HG02970 (cell line): Measurements from ENCODE around the gene OGA.

ENCODE experiments used
- ATAC-seq: cut with Tn5 transposase; IDR thresholded peaks from one replicate; pipeline ENCODE4 v1.9.1; 2021; ENCODE audit warnings: mild to moderate bottlenecking, moderate library complexity, moderate number of reproducible peaks; ENCODE audit not compliant: unreplicated experiment, low FRiP score

Gene OGA

GRCh38 chr10:101818119-101818871 lies at the start of gene OGA:
OGA (minus strand) TSS chr10:101818444; CDS start chr10:101818022, 422 bp downstream.
- peak; percentile 87 for ATAC-seq

- no peak for ATAC-seq
Observed at GRCh38 chr10:101867931-101868330, 49.7 kb upstream of the OGA start.

- no peak for ATAC-seq
Observed at GRCh38 chr10:101859530-101859929, 41.3 kb upstream of the OGA start.

GRCh38 chr10:101858723-101859500 lies 40.7 kb upstream of the OGA start:
- no peak for ATAC-seq

- ATAC-seq, result no peak
Observed at GRCh38 chr10:101857802-101858476, 39.7 kb upstream of the OGA start.

- ATAC-seq, result no peak
Observed at GRCh38 chr10:101856626-101857025, 38.4 kb upstream of the OGA start.

GRCh38 chr10:101851411-101852116 lies 33.3 kb upstream of the OGA start:
- no peak for ATAC-seq

- ATAC-seq, result no peak
Observed at GRCh38 chr10:101850749-101851148, 32.5 kb upstream of the OGA start.

- no peak for ATAC-seq
Observed at GRCh38 chr10:101848894-101849351, 30.7 kb upstream of the OGA start.

GRCh38 chr10:101848408-101848807 lies 30.2 kb upstream of the OGA start:
- no peak for ATAC-seq

- no peak for ATAC-seq
Observed at GRCh38 chr10:101845893-101846292, 27.6 kb upstream of the OGA start.

GRCh38 chr10:101843032-101844021 lies 25.1 kb upstream of the OGA start, which contains the start of gene KCNIP2:
KCNIP2 (minus strand) TSS chr10:101843800; CDS start chr10:101843568, 232 bp downstream.
- ATAC-seq, result no peak

GRCh38 chr10:101841826-101842225 lies 23.6 kb upstream of the OGA start:
- no peak for ATAC-seq

GRCh38 chr10:101840741-101841453 lies 22.7 kb upstream of the OGA start:
- peak; percentile 44 for ATAC-seq

GRCh38 chr10:101840102-101840684 lies 21.9 kb upstream of the OGA start:
- ATAC-seq, result no peak

GRCh38 chr10:101839416-101840063 lies 21.3 kb upstream of the OGA start:
- ATAC-seq, result no peak

- no peak for ATAC-seq
Observed at GRCh38 chr10:101839002-101839401, 20.8 kb upstream of the OGA start.
